Measurements from ENCODE around the gene HTR7.
"Not testable (repeated sequence)": the region's sequence is repeated elsewhere in the genome, so short reads cannot be mapped to it uniquely, and the experiment has no call there.

HTR7 gene

GRCh38 chr10:90857635-90858460, at the start of gene HTR7:
Gene HTR7 (minus strand): TSS chr10:90858039. CDS start chr10:90857671, 368 bp downstream.
- peak; percentile 41 for DNase-seq

GRCh38 chr10:90906596-90906995, 48.8 kb upstream of the HTR7 start:
- DNase-seq: no peak

- DNase-seq: no peak
These were observed 48.1 kb upstream of the HTR7 start for GRCh38 chr10:90905925-90906324.

- not testable (repeated sequence) for DNase-seq
These were observed 39.1 kb upstream of the HTR7 start for GRCh38 chr10:90896916-90897315.

GRCh38 chr10:90893190-90893589, 35.4 kb upstream of the HTR7 start:
- no peak for DNase-seq

GRCh38 chr10:90890347-90890746, 32.5 kb upstream of the HTR7 start:
- no peak for DNase-seq

GRCh38 chr10:90889636-90890035, 31.8 kb upstream of the HTR7 start:
- DNase-seq: no peak

GRCh38 chr10:90888387-90888786, 30.5 kb upstream of the HTR7 start:
- DNase-seq: no peak

GRCh38 chr10:90887555-90887954, 29.7 kb upstream of the HTR7 start:
- DNase-seq: no peak

- no peak for DNase-seq
These were observed 27.3 kb upstream of the HTR7 start for GRCh38 chr10:90885176-90885575.

- DNase-seq: no peak
These were observed 26.6 kb upstream of the HTR7 start for GRCh38 chr10:90884431-90884830.

- DNase-seq: not testable (repeated sequence)
These were observed 22.4 kb upstream of the HTR7 start for GRCh38 chr10:90880059-90880719.

GRCh38 chr10:90879062-90879461, 21.2 kb upstream of the HTR7 start:
- no peak for DNase-seq

- DNase-seq: peak; percentile 49
These were observed 14.8 kb upstream of the HTR7 start for GRCh38 chr10:90872648-90873020.

GRCh38 chr10:90871766-90872647, 14.2 kb upstream of the HTR7 start, which contains the start of gene RPP30:
Gene RPP30 (plus strand): TSS chr10:90871974. CDS start chr10:90871987, 13 bp downstream.
- DNase-seq: peak; percentile 86

- DNase-seq: peak; percentile 51
These were observed 13.5 kb upstream of the HTR7 start for GRCh38 chr10:90871279-90871765.

- no peak for DNase-seq
These were observed 8.3 kb upstream of the HTR7 start for GRCh38 chr10:90866050-90866598.

GRCh38 chr10:90865401-90865800, 7.6 kb upstream of the HTR7 start:
- DNase-seq: no peak

- DNase-seq: no peak
These were observed 5.2 kb upstream of the HTR7 start for GRCh38 chr10:90862908-90863514.

- DNase-seq: no peak
These were observed 3.0 kb upstream of the HTR7 start for GRCh38 chr10:90860790-90861189.

GRCh38 chr10:90859321-90859751, 1.5 kb upstream of the HTR7 start:
- no peak for DNase-seq

GRCh38 chr10:90858461-90858968, 676 bp upstream of the HTR7 start:
- no peak for DNase-seq
